ENCODE data around the gene SYNJ2.
"Not testable (repeated sequence)": the region's sequence is repeated elsewhere in the genome, so short reads cannot be mapped to it uniquely, and the experiment has no call there.

The SYNJ2 gene

DNA sequence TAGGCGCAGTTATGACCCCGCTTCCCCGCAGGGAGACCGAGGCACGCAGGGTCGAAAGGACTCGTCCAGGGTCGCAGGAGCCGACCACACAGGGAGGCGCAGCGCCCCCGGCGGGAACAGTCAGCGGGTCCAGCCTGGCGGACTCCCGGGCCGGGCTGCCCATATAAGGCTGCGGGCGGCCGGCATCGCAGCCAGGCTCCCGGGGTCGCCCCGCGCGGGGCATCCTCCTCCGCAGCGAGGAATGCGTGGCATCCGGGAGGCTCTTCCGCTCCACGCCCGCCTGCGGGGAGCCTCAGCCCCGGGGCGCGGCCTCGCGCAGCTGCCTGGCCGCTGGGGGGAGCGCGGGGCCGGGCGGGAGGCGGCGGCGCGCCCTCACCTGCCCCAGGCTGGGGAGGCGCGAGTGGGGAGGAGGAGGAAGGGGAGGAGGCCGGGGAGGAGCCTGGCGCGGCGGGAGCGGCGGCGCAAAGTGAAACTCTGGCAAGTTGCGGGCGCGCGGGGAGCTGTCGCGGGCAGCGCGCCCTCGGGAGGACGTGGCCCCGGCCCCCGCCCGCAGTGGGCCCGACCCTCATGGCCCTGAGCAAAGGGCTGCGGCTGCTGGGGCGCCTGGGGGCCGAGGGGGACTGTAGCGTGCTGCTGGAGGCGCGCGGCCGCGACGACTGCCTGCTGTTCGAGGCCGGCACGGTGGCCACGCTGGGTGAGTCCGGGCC lies at the start of gene SYNJ2:
Gene SYNJ2, plus strand, starts transcription at position 469 of the 707 bp plus-strand sequence. Its CDS starts 99 bp downstream, at position 568.
- Mint-ChIP-seq H3K9me3 (no peaks in the 10 kb centered on the region), H3K4me1 (ENCODE audit: low read depth) (peaks cover 50% of the 10 kb centered on the region), H3K27me3 (ENCODE audit: low read depth) (peaks cover 16% of the 10 kb centered on the region), H3K27ac (peak within 1 kb of the TSS; percentile 86), H3K36me3 (ENCODE audit: low read depth) (peaks cover 4% of the 10 kb centered on the region), H3K4me3 (peak within 1 kb of the TSS; percentile 91)

- H3K27ac Mint-ChIP-seq: no peak overlapping the region
- H3K9me3 Mint-ChIP-seq: no peaks in the 10 kb centered on the region
- peaks cover 5% of the 10 kb centered on the region for H3K4me1 Mint-ChIP-seq (ENCODE audit: low read depth)
- no peaks in the 10 kb centered on the region for H3K27me3 Mint-ChIP-seq (ENCODE audit: low read depth)
- H3K4me3 Mint-ChIP-seq: no peak overlapping the region
- peaks cover 29% of the 10 kb centered on the region for H3K36me3 Mint-ChIP-seq (ENCODE audit: low read depth)
These were observed 45.9 kb upstream of the SYNJ2 start for GRCh38 chr6:157935786-157936185.

GRCh38 chr6:157937318-157937717 lies 44.3 kb upstream of the SYNJ2 start:
- no peak overlapping the region for H3K4me3 Mint-ChIP-seq
- peaks cover 5% of the 10 kb centered on the region for H3K4me1 Mint-ChIP-seq (ENCODE audit: low read depth)
- H3K36me3 Mint-ChIP-seq (ENCODE audit: low read depth): peaks cover 30% of the 10 kb centered on the region
- H3K27ac Mint-ChIP-seq: no peak overlapping the region
- no peaks in the 10 kb centered on the region for H3K27me3 Mint-ChIP-seq (ENCODE audit: low read depth)
- no peaks in the 10 kb centered on the region for H3K9me3 Mint-ChIP-seq

GRCh38 chr6:157937916-157938315 lies 43.7 kb upstream of the SYNJ2 start:
- peaks cover 30% of the 10 kb centered on the region for H3K36me3 Mint-ChIP-seq (ENCODE audit: low read depth)
- no peaks in the 10 kb centered on the region for H3K27me3 Mint-ChIP-seq (ENCODE audit: low read depth)
- no peaks in the 10 kb centered on the region for H3K9me3 Mint-ChIP-seq
- peaks cover 5% of the 10 kb centered on the region for H3K4me1 Mint-ChIP-seq (ENCODE audit: low read depth)
- no peak overlapping the region for H3K27ac Mint-ChIP-seq
- no peak overlapping the region for H3K4me3 Mint-ChIP-seq

DNA sequence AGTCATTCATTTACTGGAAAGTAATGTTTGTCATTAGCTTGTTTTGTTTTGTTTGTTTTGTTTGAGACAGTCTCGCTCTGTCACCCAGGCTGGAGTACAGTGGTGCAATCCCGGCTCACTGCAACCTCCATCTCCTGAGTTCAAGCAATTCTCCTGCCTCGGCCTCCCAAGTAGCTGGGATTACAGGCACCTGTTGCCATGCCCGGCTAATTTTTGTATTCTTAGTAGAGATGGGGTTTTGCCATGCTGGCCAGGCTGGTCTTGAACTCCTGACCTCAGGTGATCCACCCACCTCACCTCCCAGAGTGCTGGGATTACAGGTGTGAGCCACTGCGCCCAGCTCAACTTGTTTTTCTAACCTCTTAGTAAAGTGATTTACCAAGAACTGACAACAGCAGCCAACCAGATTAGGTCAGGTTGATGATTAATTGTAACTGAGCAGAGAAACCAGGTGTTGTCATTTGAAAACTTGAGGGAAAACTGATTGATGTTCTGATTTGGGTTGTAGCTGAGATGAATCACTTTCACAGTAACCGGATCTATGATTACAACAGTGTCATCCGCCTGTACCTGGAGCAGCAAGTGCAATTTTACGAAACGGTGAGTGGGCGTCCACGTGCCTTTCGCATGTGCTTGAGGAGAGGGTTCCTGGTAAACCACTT lies 41.2 kb upstream of the SYNJ2 start:
- H3K27ac Mint-ChIP-seq; H3K4me1 Mint-ChIP-seq (ENCODE audit: low read depth); H3K4me3 Mint-ChIP-seq; H3K9me3 Mint-ChIP-seq; H3K27me3 Mint-ChIP-seq (ENCODE audit: low read depth): not testable (repeated sequence)
- H3K36me3 Mint-ChIP-seq (ENCODE audit: low read depth): peaks cover 31% of the 10 kb centered on the region

DNA sequence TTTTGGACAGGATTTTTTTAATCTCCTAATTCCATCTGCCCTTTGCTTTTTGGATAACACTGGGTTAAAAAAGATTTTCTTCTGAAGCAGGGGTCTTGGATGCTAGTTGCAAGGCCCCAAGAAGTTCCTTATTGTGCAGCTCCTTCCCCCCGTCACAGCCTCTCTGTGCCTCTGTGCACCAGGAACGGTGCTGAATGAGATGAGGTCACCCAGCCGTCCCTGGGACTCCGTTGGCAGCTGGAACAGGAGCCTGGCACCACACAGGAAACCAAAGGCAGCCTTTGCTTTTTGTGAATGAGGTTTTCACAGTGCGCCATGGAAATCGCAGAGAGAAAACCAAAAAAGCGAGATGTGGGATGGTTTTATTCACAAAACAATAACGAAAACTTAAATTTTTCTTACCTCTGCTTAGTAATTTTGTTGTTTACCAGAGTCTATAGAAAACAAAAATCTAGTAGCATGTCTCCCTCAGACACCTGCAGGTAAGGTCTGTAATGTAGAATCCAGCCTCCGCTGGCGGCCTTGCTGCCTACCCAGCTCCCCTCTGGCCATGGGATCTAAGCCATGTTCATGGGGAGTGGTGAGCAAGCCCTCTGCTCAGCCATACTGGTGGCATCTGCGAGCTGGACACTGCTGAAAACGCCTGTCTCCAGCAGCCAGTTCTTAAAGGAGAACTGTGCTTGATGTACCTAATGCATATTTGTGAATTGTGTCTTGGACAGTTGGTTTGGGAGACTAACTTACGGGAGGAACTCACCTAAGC lies 40.4 kb upstream of the SYNJ2 start:
- Mint-ChIP-seq H3K4me1 (ENCODE audit: low read depth) (peaks cover 5% of the 10 kb centered on the region), H3K27ac (no peak overlapping the region), H3K4me3 (no peak overlapping the region), H3K27me3 (ENCODE audit: low read depth) (no peaks in the 10 kb centered on the region), H3K36me3 (ENCODE audit: low read depth) (peaks cover 30% of the 10 kb centered on the region), H3K9me3 (no peaks in the 10 kb centered on the region)

- Mint-ChIP-seq H3K4me1 (ENCODE audit: low read depth) (peaks cover 5% of the 10 kb centered on the region), H3K36me3 (ENCODE audit: low read depth) (peaks cover 26% of the 10 kb centered on the region), H3K27ac (no peak overlapping the region), H3K9me3 (no peaks in the 10 kb centered on the region), H3K4me3 (no peak overlapping the region), H3K27me3 (ENCODE audit: low read depth) (no peaks in the 10 kb centered on the region)
These were observed 39.3 kb upstream of the SYNJ2 start for GRCh38 chr6:157942351-157942750.

DNA sequence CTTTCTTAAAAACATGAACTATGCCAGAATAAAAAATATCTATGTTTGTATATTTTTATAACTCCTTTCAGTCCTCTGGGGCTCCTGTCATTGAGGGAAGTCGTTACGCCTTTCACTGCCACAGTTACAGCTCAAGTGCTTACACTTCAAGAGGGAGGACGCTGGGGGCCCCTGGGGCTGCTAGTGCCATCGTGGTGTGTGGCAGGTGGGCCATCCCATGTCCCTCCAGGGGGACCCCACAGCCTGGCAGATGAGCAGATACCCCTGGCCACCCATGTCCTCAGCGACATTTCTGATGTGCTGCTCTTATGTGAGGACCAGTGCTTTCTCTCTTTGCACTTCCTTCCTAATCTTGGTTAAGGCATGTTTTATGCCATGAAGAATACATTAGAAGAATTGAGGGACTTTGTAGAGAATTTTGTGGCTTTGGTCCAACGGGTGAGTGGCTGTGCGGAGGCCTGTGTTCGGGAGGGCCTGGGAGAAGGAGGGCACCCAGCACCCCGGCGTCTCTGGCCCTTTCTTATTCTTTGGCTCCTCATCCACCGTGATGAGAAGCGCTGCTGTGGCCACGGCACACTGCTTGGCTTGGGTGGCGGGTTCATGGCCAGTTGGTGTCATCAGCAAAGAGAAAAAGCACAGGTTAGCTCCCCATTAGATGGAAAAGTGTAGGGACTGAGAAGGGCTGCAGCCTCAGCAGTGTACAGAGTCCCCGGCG lies 38.3 kb upstream of the SYNJ2 start:
- H3K27me3 Mint-ChIP-seq (ENCODE audit: low read depth): no peaks in the 10 kb centered on the region
- no peaks in the 10 kb centered on the region for H3K9me3 Mint-ChIP-seq
- no peak overlapping the region for H3K27ac Mint-ChIP-seq
- H3K4me1 Mint-ChIP-seq (ENCODE audit: low read depth): peaks cover 5% of the 10 kb centered on the region
- H3K36me3 Mint-ChIP-seq (ENCODE audit: low read depth): peaks cover 26% of the 10 kb centered on the region
- no peak overlapping the region for H3K4me3 Mint-ChIP-seq

DNA sequence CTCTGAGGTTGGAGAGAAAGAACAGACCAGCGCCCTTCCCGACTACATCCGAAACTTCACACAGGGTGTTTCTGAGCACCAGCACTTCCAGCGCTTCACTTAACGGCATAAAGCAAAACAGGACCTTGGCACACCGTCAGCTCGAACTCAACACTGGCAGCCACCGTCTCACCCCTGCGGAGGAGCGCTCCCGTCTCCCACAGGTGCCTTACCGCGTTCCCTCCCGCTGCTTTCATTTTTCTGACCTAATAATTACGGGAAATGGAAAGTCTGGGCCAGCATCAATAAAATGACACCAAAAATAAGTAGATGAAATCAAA lies 37.7 kb upstream of the SYNJ2 start:
- Mint-ChIP-seq H3K4me3 (no peak overlapping the region), H3K36me3 (ENCODE audit: low read depth) (peaks cover 23% of the 10 kb centered on the region), H3K9me3 (no peaks in the 10 kb centered on the region), H3K4me1 (ENCODE audit: low read depth) (peaks cover 5% of the 10 kb centered on the region), H3K27me3 (ENCODE audit: low read depth) (no peaks in the 10 kb centered on the region), H3K27ac (no peak overlapping the region)

DNA sequence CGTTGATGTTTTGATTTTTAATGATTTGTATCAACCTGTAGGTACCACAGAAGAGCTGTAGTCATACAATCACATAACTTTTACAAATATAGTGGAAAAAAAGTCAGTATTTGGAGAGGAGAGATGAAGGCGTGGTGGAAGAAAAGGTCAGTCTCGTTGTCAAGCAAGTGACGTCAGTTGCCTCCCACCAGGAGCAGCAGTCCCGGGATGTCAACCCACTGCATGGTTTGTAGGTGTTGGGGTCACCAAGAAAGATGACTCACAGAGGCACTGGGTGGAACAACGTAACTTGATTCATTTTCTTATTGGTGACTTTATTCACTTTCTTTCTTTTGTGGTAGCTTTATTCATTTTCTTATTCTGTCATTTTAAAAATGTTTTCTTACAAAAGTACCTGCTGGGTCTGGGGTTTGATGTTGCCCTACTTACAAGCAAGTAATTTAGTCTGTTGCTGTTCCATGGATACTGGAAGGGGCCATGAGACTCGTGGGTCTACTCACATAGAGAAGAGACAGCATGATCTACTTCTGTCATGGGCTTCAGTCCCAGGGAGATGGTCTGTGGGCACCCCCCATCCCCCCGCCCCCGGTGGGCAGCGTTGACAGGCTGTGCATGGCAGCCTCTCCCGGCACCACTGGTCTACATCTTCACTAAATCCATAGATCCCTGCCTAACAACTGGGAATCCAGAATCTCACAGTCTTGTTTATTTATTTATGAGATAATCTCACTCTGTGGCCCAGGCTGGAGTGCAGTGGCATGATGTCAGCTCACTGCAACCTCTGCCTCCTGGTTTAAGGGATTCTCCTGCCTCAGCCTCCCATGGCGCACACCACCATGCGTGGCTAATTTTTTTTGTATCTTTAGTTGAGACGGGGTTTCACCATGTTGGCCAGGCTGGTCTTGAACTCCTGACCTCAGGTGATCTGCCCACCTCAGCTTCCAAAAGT lies 36.4 kb upstream of the SYNJ2 start:
- Mint-ChIP-seq H3K4me1 (ENCODE audit: low read depth) (peaks cover 3% of the 10 kb centered on the region), H3K4me3 (no peak overlapping the region), H3K36me3 (ENCODE audit: low read depth) (peaks cover 15% of the 10 kb centered on the region), H3K27ac (no peak overlapping the region), H3K27me3 (ENCODE audit: low read depth) (peaks cover 8% of the 10 kb centered on the region), H3K9me3 (no peaks in the 10 kb centered on the region)

- H3K4me1 Mint-ChIP-seq (ENCODE audit: low read depth): no peaks in the 10 kb centered on the region
- no peaks in the 10 kb centered on the region for H3K9me3 Mint-ChIP-seq
- no peak overlapping the region for H3K27ac Mint-ChIP-seq
- no peak overlapping the region for H3K4me3 Mint-ChIP-seq
- peaks cover 15% of the 10 kb centered on the region for H3K36me3 Mint-ChIP-seq (ENCODE audit: low read depth)
- H3K27me3 Mint-ChIP-seq (ENCODE audit: low read depth): peaks cover 14% of the 10 kb centered on the region
These were observed 35.5 kb upstream of the SYNJ2 start for GRCh38 chr6:157946053-157946617.

GRCh38 chr6:157946865-157947532 lies 34.7 kb upstream of the SYNJ2 start:
- no peak overlapping the region for H3K27ac Mint-ChIP-seq
- H3K4me3 Mint-ChIP-seq: no peak overlapping the region

DNA sequence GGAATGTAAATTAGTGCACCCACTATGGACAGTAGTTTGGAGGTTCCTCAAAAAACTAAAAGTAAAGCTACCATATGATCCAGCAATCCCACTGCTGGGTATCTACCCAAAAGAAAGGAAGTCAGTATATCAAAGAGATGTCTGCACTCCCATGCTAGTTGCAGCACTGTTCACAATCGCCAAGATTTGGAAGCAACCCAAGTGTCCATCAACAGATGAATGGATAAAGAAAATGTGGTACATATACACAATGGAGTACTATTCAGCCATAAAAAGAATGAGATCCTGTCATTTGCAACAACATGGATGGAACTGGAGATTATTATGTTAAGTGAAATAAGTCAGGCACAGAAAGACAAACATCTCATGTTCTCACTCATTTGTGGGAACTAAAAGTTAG lies 30.8 kb upstream of the SYNJ2 start:
- not testable (repeated sequence) for H3K4me1 Mint-ChIP-seq (ENCODE audit: low read depth); H3K9me3 Mint-ChIP-seq; H3K4me3 Mint-ChIP-seq; H3K27ac Mint-ChIP-seq; H3K36me3 Mint-ChIP-seq (ENCODE audit: low read depth)
- H3K27me3 Mint-ChIP-seq (ENCODE audit: low read depth): peaks cover 22% of the 10 kb centered on the region

More at GRCh38 chr6:157946865-157947532, 34.7 kb upstream of the SYNJ2 start:
- no peaks in the 10 kb centered on the region for H3K9me3 Mint-ChIP-seq
- peaks cover 15% of the 10 kb centered on the region for H3K27me3 Mint-ChIP-seq (ENCODE audit: low read depth)
- peaks cover 13% of the 10 kb centered on the region for H3K36me3 Mint-ChIP-seq (ENCODE audit: low read depth)
- H3K4me1 Mint-ChIP-seq (ENCODE audit: low read depth): no peaks in the 10 kb centered on the region
